Epithelial cell of prostate (primary cell): ENCODE results near the gene BICC1.

Experiments
- DNase-seq: peaks from one replicate; pipeline ENCODE4 v3.0.0-alpha.2; 2011; ENCODE audit warnings: low read depth, low spot score
- H3K27ac ChIP-seq: fragments of 450-650 bp; 2 replicates; pipeline ENCODE4 v1.5.1; 2017; ENCODE audit warnings: mild to moderate bottlenecking

BICC1 gene

GRCh38 chr10:58734116-58734515, 221.4 kb downstream of the BICC1 start:
- no peak overlapping the region for H3K27ac ChIP-seq
- no peak for DNase-seq

DNA sequence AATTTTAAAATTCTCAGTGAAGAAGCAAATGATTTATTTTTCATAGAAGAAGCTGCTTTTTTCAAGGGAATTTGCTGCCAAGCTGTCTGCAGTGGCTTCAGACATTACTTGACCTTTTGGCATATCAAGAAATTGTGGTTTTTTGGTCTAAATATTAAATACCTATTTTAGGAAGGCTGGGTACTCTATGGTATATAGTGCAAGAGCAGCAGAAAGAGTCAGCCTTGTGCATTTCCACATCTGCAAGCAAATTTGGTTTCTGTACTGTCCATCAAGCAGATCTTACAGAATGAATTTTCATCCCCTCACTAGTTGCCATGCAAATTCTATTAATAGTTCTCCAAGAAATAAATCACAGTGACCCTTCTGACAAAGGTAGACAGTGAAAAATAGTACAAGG, 222.0 kb downstream of the BICC1 start:
- DNase-seq: no peak

GRCh38 chr10:58735087-58735486, 222.4 kb downstream of the BICC1 start:
- DNase-seq: no peak
- H3K27ac ChIP-seq: no peak overlapping the region

More for the DNA sequence above, 222.0 kb downstream of the BICC1 start:
- H3K27ac ChIP-seq: no peak overlapping the region

DNA sequence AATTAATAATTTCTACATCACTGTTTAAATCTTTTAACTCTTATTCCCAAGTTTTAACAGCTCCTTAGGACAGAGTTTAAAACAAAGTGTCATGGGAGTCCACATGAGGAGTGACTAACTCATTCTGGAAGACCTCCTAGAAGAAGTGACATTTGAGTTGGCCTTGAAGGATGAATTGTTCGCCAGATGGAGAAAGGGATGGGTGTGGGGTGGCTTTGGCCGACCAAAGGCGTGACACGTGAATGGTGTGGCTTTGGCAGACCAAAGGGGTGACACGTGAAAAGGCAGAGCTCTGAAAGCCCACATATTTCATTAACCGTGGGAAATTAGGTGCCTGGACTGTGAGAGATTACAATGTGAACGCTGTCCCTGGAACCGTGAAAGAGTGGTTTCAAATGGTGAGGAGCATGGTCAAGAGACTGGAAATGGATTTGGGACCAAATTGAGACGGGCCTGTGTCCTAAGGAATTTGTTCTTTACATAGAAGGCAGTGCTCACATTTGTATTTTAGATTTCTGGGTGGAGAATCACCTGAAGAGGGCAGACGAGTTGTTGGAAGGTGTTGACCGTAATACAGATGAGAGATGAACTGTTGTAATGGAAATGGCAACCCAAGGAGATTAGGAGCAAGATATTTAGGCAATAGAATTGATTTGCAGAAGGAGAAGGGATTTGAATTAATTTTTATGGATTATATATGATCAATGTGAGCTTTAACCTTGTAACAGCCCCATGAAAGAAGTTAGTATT, 228.1 kb downstream of the BICC1 start:
- H3K27ac ChIP-seq: no peak overlapping the region
- no peak for DNase-seq

GRCh38 chr10:58741673-58742072, 229.0 kb downstream of the BICC1 start:
- no peak overlapping the region for H3K27ac ChIP-seq
- no peak for DNase-seq

DNA sequence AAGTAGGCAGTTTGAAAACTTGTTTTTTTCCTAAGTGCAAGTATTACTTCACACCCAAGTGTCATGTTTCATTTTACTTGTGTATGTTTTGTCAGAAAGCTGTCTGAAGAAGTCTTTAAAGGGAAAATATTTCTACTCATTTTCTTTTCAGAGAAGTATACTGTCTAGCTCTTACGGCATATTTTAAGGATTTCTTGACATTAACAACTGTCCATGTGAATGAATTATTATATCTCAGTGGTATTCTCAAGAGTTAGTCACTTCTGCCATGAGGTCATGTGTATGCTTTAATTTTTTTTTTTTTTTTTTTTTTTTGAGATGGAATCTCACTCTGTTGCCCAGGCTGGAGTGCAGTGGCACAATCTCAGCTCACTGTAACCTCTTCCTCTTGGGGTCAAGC, 229.5 kb downstream of the BICC1 start:
- no peak for DNase-seq
- no peak overlapping the region for H3K27ac ChIP-seq

DNA sequence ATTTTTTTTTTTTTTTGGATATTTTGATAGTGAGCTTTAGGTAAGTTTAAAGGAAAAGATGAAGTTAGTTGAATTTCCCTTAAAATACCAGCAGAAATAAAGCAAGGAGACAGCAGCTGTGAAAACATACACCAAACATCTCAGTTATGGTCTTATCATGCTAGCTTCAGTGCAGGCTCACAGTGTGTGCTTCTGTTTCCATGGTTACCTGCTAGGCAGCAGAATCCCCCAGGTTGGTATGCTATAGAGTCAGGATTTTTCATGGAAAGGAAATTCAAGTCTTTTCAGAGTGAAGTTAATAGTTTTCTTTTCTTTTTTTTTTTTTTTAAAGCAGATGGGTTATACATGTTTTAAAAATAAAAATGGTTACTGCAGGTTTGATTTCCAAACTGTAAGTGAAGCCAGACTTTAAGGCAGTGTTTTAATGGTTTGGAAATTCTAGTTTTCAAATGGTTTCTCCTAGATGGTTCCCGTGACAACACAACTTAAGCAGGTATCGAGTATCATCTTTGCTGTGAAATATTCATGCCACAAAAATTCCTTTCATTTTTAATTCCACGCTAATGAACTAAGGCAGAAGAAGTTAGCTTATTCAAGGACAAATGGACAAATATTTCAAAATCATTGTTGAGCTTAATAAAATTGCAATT, 230.9 kb downstream of the BICC1 start:
- H3K27ac ChIP-seq: no peak overlapping the region
- no peak for DNase-seq

DNA sequence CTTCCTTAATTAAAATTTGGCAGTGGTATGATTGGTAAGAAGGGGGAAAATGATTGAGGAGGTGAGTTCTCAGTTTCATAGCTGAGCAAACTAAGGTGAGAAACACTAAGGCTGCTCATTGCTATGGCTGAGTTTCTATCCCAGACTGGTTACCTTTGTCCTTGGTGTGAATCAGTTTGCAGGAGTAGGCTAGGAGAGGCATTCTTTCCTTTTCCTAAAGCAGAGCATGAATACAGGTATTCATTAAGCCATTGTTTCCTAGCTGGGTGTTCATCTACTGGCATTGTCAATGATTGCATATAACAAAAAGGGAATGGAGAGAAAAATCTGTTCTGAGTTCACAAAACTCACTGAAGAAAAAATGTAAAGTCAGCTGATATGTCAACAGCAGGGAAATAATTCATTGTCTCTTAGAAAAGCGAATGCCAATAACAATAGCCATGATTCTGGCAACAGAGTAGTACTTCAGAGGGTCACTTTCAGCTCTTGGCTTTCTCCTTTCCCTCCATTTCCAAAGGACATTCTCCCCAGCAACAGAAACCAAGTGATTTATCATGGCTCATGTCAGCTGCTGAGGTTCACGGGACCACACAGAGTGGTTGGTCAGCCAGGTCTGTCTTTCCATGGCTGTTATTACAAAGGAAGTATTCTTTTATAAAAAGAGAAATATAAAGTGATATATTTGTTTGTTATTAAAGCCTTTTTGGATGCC, 234.0 kb downstream of the BICC1 start:
- no peak for DNase-seq
- no peak overlapping the region for H3K27ac ChIP-seq

- DNase-seq: no peak
These were observed 235.0 kb downstream of the BICC1 start for GRCh38 chr10:58747687-58748086.

DNA sequence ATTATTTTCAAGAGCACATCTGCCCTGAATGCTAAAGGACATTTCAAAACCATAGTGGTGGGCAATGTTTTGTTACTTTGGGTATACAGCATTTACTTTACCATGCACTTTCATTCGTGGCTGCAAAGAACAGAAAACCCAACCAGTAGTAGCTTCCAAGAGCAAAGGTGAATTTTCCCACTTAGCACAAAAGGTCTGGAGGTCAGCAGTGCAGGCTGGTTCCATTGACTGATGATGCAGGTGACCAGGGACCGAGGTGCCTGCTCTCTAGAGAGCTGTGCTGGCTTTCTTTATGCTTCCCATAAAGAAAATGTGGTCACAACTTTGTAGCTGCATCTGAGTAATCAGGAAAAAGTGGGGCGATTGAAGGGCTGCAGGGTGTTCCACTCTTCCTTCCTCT, 240.0 kb downstream of the BICC1 start:
- DNase-seq: no peak
- H3K27ac ChIP-seq: no peak overlapping the region

More at GRCh38 chr10:58747687-58748086, 235.0 kb downstream of the BICC1 start:
- H3K27ac ChIP-seq: no peak overlapping the region

GRCh38 chr10:58753425-58753824, 240.8 kb downstream of the BICC1 start:
- no peak for DNase-seq
- no peak overlapping the region for H3K27ac ChIP-seq

DNA sequence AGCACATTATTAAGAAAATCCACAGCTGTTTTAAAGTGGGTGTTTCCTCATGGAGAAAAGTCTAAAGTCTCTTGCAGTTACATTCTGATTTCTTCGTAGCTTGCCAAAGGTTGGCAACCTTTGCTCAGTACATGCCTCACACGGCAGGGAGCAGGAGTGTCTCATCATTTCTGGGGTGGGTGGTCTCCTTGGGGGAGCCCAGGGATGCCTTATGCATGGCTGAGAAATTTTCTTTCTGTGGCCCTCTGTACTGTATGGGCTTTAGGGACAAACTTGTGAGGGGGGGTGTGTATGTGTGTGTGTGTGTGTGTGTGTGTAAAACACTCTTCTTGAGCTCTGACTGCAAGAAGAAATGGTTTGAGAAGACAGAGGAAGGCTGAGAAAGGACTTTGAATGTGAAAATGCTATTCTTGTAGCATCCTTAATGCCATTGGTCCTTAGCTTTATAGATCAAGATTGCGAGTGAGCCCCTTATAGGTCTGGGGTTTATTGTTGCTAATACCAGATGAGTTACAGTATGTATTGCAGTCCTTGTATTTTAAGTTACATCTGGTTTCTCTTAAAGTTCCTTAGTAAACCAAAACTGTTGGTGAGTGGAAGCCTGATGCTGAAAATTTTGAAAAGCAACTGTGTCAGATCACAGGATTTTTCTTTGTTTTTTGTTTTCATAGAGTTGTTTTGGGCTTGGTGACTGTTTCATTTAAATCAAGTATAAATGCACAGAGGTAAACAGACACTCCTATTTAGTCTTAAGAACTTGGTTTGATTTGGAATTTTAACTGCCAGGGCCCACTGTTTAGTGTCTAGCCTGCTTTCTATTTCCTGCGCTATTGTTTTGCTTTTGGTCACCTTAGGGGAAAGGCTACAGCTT, 242.0 kb downstream of the BICC1 start:
- H3K27ac ChIP-seq: no peak overlapping the region
- DNase-seq: no peak

GRCh38 chr10:58755340-58755610, 242.6 kb downstream of the BICC1 start:
- H3K27ac ChIP-seq: no peak overlapping the region
- DNase-seq: no peak

- DNase-seq: peak; percentile 18
- no peak overlapping the region for H3K27ac ChIP-seq
These were observed 243.0 kb downstream of the BICC1 start for GRCh38 chr10:58755677-58756076.

DNA sequence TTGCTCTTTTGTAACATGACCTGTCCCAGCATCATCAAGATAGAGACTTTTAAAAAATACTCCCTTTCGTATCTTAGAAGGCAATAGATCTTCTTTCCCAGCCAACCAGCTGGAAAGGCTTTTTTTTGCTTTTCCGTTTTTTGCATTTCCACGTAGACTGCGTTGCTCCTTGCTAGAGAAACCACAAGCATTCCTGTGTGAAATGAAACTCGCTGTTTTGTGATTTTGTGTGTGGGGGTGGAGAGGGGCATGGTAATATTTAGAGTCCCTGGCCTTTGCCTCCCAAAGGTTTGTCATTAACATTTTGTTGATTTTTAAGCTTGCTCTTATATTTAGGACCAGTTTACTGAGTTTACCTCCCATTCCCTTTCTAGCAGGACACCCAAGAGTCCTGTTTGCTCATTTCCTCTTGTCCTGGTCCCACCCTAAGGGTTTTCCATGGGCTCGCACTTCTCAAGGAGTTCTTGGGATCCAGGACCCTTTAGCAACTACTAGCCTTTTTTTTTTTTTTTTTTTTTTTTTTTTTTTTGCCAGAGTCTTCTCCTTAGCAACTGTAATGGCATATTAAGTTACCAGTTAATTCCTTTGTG, 243.6 kb downstream of the BICC1 start:
- DNase-seq: no peak
- H3K27ac ChIP-seq: no peak overlapping the region

GRCh38 chr10:58757352-58758065, 244.8 kb downstream of the BICC1 start:
- no peak for DNase-seq
- H3K27ac ChIP-seq: no peak overlapping the region

DNA sequence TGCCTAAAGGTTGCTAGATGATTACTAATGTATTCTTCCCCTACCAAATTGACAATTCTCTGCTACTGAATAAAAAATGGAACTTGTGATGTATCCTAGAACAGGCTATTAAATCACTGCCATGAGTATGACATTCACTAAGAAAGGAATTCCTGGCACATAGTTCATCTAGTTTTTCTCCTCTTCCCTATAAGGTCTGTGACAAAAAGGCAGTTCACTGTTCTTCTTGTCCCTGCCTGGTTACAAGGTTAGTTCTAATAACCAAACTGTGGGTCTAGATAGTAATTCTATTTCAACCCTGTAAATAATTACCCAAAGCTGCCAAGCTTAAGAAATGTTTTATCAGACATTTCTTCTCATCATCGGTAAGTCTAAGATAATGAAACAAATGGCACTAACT, 245.6 kb downstream of the BICC1 start:
- DNase-seq: no peak
- H3K27ac ChIP-seq: no peak overlapping the region

DNA sequence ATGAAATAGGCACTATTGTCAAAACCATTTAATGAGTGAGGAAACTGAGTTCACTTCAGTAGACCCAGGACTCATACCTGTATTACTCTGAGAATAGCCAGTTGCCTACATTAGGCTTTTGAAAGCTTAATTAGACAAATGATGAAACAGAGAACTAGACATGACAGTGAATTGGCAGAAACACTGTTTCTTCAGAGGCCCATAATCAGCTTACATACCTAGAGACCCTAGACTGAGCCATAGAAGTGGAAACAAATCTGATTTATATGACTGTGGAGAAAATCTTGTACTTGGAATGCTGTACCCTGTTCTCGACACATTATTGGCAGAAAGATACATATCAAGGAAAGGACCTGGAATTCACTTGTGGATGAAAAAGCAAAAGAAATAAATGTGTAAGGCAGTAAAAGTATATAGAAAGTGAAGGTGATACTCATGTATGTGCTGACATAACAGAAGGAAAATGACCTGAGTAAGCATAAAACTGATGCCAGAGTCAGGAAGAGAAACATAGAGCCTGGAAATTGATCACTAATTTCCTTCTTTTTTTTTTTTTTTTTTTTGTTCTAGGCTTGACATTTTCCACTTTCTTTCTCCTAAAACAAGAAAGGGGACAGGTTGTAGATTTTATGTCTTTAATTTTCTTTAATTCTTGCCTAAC, 251.5 kb downstream of the BICC1 start:
- no peak overlapping the region for H3K27ac ChIP-seq
- no peak for DNase-seq

- H3K27ac ChIP-seq: no peak overlapping the region
- DNase-seq: no peak
These were observed 253.2 kb downstream of the BICC1 start for GRCh38 chr10:58765910-58766309.
